GM20000 (cell line): ENCODE data around the gene PTPRM.

Experiments used
- DNase-seq: peaks from one replicate; pipeline ENCODE4 v3.0.0; 2012; ENCODE audit warnings: low spot score
- TF ChIP-seq, protein P1 (sequence below): IDR thresholded peaks from 2 replicates; pipeline ENCODE4 v1.5.1; 2012; ENCODE audit warnings: mild to moderate bottlenecking, control low read depth; ENCODE audit errors: extremely low read depth, missing control alignments

The PTPRM gene

DNA sequence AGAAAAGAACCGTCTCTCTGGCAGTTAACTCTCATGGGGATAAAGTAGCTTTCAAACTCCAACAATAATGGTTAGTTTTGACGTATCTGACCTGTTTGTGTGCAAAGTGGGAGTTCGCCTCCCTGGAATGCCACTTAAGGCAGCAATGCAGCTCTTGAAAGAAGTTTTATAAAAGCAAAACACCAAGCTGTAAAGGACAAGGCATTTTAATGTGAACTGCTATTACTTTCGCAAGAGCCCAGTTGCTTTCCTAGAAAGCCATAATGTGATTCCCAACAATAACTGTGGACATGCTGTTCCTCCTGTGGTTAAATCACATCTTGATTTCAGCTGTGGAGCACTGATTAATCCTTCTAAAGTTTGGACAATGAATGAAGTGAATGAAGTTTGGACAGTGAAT is 303.7 kb downstream of the PTPRM start:
- TF ChIP-seq, protein P1, sequence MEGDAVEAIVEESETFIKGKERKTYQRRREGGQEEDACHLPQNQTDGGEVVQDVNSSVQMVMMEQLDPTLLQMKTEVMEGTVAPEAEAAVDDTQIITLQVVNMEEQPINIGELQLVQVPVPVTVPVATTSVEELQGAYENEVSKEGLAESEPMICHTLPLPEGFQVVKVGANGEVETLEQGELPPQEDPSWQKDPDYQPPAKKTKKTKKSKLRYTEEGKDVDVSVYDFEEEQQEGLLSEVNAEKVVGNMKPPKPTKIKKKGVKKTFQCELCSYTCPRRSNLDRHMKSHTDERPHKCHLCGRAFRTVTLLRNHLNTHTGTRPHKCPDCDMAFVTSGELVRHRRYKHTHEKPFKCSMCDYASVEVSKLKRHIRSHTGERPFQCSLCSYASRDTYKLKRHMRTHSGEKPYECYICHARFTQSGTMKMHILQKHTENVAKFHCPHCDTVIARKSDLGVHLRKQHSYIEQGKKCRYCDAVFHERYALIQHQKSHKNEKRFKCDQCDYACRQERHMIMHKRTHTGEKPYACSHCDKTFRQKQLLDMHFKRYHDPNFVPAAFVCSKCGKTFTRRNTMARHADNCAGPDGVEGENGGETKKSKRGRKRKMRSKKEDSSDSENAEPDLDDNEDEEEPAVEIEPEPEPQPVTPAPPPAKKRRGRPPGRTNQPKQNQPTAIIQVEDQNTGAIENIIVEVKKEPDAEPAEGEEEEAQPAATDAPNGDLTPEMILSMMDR = no peak
- no peak for DNase-seq

DNA sequence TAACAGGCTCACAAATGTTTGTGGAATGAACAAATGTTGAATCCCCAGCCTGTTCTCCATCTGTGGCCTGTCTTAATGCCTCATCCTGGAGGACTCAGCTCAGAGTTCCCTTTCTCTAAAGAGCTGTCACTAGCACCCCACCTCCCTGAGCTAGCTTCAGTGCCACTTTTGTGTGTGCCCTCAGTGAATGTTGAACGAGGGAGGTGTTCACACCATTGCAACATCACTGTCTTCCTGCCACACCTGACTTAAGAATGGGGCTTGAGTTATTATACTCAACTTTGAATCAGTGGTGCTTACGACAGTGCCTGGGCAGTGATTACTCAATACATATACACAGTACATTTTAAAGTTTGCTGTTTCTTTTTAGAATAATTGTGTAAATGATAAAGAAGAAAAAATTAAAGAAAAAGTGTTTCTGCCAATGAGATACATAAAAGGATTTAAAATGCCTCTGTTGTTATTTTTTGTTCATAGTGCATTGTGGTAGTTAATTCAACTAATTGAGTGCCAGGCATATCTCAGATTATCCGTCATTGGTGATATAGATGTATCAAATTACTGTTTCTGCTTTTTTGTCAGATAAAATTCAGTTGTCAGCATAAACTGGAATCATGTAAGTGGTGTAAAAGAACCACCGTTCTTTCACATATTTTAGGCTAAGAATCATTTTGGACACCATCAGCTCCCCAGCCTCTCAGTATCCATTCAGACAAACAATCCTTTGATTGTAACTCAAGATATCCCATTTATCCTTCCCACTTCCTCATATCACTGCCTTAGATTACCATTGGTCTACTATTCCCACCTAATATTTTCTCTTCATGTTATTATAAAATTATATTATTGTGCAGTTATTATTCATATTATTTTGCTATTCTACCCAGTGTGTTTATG is 304.7 kb downstream of the PTPRM start:
- no peak for DNase-seq
- TF ChIP-seq, protein P1 = no peak

DNA sequence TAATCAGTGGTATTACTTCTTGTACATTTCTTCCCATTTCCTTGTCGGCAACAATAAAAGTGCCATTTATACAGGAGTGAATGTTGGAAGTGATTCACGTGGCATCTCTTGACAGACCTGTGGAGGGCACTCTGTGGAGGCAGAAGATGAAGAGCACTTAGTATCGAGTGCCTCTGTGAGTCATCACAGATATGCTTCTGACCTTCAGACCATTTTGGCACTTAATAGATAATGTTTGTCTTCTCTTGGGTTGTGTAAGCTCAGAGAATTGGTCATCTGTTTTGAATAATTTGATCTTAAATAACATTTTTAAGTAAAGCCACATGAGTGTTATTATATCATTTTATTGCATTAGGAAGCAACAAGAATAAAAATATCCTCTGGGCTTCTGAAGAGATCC is 305.5 kb downstream of the PTPRM start:
- no peak for DNase-seq
- TF ChIP-seq, protein P1 = no peak

GRCh38 chr18:7873316-7873715 is 306.2 kb downstream of the PTPRM start:
- TF ChIP-seq, protein P1 = no peak
- no peak for DNase-seq

DNA sequence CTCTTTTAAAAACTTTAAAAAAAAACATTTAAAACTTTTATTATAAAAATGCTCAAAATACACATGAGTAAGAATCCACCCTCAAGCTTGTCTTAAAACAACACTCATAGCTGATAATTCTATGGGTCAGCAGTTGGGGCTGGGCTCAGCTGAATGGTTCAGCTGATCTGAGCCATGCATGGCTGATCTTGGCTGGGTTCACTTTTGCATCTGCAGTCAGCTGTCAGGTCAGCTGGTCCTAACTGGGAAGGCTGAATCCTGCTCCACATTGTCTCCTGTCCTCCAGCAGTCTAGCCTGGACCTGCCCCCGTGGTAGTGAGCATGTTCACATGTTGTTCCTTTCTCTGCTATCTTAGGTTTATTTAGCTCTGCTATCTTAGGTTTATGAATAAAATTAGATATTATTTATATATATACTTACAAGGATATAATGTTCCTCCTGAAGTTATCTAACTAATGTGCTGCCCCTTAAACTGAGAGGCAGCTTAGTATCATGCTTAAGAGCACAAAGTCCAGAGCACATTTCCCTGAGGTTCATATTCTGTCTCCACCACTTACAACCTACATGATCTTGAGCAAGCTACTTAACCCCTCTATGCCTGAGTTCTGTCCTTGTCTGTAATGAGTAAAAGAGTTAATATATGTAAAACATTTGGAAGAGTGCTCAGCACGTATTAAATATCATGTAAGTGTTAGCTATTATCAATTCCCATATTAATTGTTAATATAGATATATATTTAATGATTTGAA is 309.4 kb downstream of the PTPRM start:
- DNase-seq = no peak
- TF ChIP-seq, protein P1 = no peak

DNA sequence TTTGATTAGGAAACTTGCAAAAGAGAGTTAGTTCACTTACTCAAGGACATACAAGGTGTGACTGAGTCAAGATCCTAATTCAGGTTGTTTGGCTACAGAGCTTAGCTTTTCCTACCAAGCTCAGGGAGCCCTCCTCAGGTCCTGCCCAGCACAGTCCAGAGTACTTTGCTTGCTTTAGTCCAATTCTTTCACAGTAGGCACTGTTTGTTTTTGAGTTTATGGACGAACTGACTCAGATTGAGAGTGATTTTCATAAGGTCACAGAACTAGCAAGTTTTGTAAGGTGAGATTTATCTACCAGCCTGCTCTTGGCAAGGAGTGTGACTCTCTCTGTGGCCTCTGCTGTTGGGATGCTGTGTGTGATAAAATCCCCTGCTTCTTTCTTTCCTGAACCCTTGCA is 310.5 kb downstream of the PTPRM start:
- no peak for DNase-seq
- TF ChIP-seq, protein P1 = no peak
